ENCODE data around the gene CTTNBP2. TPM values are rescaled to one million over a fixed set of nuclear protein-coding genes. Genes with fewer than 3 reads are reported as not detected.

The CTTNBP2 gene
- polyA plus RNA-seq, 1 donor from 2014 or later = 53.5 TPM

DNA sequence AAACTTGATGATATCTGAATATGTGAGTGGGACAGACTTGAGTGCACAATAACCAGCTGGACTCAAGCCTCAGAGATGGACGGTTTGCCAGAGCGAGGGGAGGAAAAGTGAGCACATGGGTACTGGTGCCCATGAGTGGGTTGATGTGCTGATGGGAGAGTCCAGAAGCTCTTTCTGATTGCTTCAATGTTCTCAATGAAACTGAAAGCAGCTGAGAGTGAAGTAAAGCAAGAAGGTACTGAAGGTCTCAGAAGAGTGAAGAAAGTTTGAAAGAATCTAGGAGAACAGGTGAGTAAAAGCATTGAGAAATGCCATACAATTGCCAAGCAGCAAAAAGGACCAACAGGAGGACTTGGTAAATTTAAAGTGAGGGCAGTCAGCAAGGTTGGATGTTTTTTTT, 28.6 kb downstream of the CTTNBP2 start:
- Histone ChIP-seq H3K36me3 (ENCODE audit: insufficient read depth, low read length) (peaks cover 7% of the 10 kb centered on the region), H4K20me1 (ENCODE audit: insufficient read depth) (no peaks in the 10 kb centered on the region), H2AFZ (ENCODE audit: low read depth, low read length) (no peak overlapping the region), H3K4me2 (ENCODE audit: low read length) (no peak overlapping the region), H3K9me3 (ENCODE audit: low read length) (no peaks in the 10 kb centered on the region), H3K4me3 (ENCODE audit: low read length) (no peak overlapping the region), H3K9ac (ENCODE audit: low read length) (no peak overlapping the region), H3K27me3 (ENCODE audit: insufficient read depth, low read depth, low read length) (no peaks in the 10 kb centered on the region), H3K27ac (ENCODE audit: low read length) (no peak overlapping the region), H3F3A (ENCODE audit: insufficient read depth, low read length, poor library complexity, severe bottlenecking) (no peaks in the 10 kb centered on the region), H3K79me2 (replicated peaks; ENCODE audit: insufficient read depth, low read length) (no peaks in the 10 kb centered on the region), H3K9me2 (ENCODE audit: insufficient read depth, low read length) (no peaks in the 10 kb centered on the region)
- TF ChIP-seq CTCF (IDR thresholded peaks at IDR 0.05; ENCODE audit: poor library complexity, severe bottlenecking) (no peak), RAD21 (conservative IDR thresholded peaks at IDR 0.05) (no peak), TAF1 (IDR thresholded peaks at IDR 0.05; ENCODE audit: low read depth) (no peak), SMC3 (conservative IDR thresholded peaks at IDR 0.05; ENCODE audit: poor library complexity) (no peak), EZH2 (IDR thresholded peaks at IDR 0.05; ENCODE audit: borderline replicate concordance, insufficient read depth, low read length, poor library complexity, severe bottlenecking) (no peak), EP300 (conservative IDR thresholded peaks at IDR 0.05; ENCODE audit: poor library complexity, severe bottlenecking) (no peak), MXI1 (conservative IDR thresholded peaks at IDR 0.05; ENCODE audit: poor library complexity, severe bottlenecking) (no peak), POLR2AphosphoS5 (IDR thresholded peaks at IDR 0.05) (no peak)

- Histone ChIP-seq H3K27me3 (ENCODE audit: insufficient read depth, low read depth, low read length) (no peaks in the 10 kb centered on the region), H3F3A (ENCODE audit: insufficient read depth, low read length, poor library complexity, severe bottlenecking) (no peaks in the 10 kb centered on the region), H3K9ac (ENCODE audit: low read length) (no peak overlapping the region), H3K4me3 (ENCODE audit: low read length) (no peak overlapping the region), H2AFZ (ENCODE audit: low read depth, low read length) (no peak overlapping the region), H3K27ac (ENCODE audit: low read length) (no peak overlapping the region), H4K20me1 (ENCODE audit: insufficient read depth) (no peaks in the 10 kb centered on the region), H3K9me3 (ENCODE audit: low read length) (no peaks in the 10 kb centered on the region), H3K4me2 (ENCODE audit: low read length) (no peak overlapping the region), H3K9me2 (ENCODE audit: insufficient read depth, low read length) (no peaks in the 10 kb centered on the region), H3K79me2 (replicated peaks; ENCODE audit: insufficient read depth, low read length) (no peaks in the 10 kb centered on the region), H3K36me3 (ENCODE audit: insufficient read depth, low read length) (peaks cover 7% of the 10 kb centered on the region)
- TF ChIP-seq POLR2AphosphoS5 (IDR thresholded peaks at IDR 0.05) = no peak
- no peak for TF ChIP-seq RAD21 (conservative IDR thresholded peaks at IDR 0.05)
- TF ChIP-seq, protein P1, sequence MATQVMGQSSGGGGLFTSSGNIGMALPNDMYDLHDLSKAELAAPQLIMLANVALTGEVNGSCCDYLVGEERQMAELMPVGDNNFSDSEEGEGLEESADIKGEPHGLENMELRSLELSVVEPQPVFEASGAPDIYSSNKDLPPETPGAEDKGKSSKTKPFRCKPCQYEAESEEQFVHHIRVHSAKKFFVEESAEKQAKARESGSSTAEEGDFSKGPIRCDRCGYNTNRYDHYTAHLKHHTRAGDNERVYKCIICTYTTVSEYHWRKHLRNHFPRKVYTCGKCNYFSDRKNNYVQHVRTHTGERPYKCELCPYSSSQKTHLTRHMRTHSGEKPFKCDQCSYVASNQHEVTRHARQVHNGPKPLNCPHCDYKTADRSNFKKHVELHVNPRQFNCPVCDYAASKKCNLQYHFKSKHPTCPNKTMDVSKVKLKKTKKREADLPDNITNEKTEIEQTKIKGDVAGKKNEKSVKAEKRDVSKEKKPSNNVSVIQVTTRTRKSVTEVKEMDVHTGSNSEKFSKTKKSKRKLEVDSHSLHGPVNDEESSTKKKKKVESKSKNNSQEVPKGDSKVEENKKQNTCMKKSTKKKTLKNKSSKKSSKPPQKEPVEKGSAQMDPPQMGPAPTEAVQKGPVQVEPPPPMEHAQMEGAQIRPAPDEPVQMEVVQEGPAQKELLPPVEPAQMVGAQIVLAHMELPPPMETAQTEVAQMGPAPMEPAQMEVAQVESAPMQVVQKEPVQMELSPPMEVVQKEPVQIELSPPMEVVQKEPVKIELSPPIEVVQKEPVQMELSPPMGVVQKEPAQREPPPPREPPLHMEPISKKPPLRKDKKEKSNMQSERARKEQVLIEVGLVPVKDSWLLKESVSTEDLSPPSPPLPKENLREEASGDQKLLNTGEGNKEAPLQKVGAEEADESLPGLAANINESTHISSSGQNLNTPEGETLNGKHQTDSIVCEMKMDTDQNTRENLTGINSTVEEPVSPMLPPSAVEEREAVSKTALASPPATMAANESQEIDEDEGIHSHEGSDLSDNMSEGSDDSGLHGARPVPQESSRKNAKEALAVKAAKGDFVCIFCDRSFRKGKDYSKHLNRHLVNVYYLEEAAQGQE (IDR thresholded peaks at IDR 0.05; ENCODE audit: borderline replicate concordance) = no peak
- TF ChIP-seq TAF1 (IDR thresholded peaks at IDR 0.05; ENCODE audit: low read depth) = no peak
- no peak for TF ChIP-seq EP300 (conservative IDR thresholded peaks at IDR 0.05; ENCODE audit: poor library complexity, severe bottlenecking)
- no peak for TF ChIP-seq CTCF (IDR thresholded peaks at IDR 0.05; ENCODE audit: poor library complexity, severe bottlenecking)
- no peak for TF ChIP-seq EZH2 (IDR thresholded peaks at IDR 0.05; ENCODE audit: borderline replicate concordance, insufficient read depth, low read length, poor library complexity, severe bottlenecking)
- no peak for TF ChIP-seq SMC3 (conservative IDR thresholded peaks at IDR 0.05; ENCODE audit: poor library complexity)
- TF ChIP-seq MXI1 (conservative IDR thresholded peaks at IDR 0.05; ENCODE audit: poor library complexity, severe bottlenecking) = no peak
Observed at GRCh38 chr7:117841611-117842010, 31.6 kb downstream of the CTTNBP2 start.
